DND-41 (cell line): ENCODE data around the gene MYPN.

ENCODE experiments used
- ATAC-seq: fragments of 200-7000 bp; cut with Tn5 transposase; 3 replicates; pipeline ENCODE4 v1.9.1; 2021; ENCODE audit warnings: low read depth; ENCODE audit not compliant: insufficient read depth
- DNase-seq: peaks from one replicate; pipeline ENCODE4 v3.0.0-alpha.2; 2020
- H2AFZ ChIP-seq: 2 replicates; pipeline ENCODE4 v1.6.0; 2012; ENCODE audit warnings: low read depth, low read length
- H3K27ac ChIP-seq: 2 replicates; pipeline ENCODE4 v1.5.1; 2012; ENCODE audit warnings: low read length, inconsistent platforms
- H3K27me3 ChIP-seq: fragments of 200-600 bp; sonication (generic); 2 replicates; pipeline ENCODE4 v1.6.0; 2012; ENCODE audit warnings: low read length, mild to moderate bottlenecking, inconsistent platforms; ENCODE audit not compliant: insufficient read depth, poor library complexity
- H3K36me3 ChIP-seq: 2 replicates; pipeline ENCODE4 v1.5.1; 2012; ENCODE audit warnings: low read length, inconsistent platforms; ENCODE audit not compliant: insufficient read depth
- H3K4me1 ChIP-seq: 2 replicates; pipeline ENCODE4 v1.5.1; 2012; ENCODE audit warnings: mild to moderate bottlenecking, low read length; ENCODE audit not compliant: insufficient read depth
- H3K4me2 ChIP-seq: 2 replicates; pipeline ENCODE4 v1.6.0; 2012; ENCODE audit warnings: mild to moderate bottlenecking, moderate library complexity, low read length, inconsistent platforms; ENCODE audit not compliant: insufficient read depth
- H3K4me3 ChIP-seq, 2 experiments: fragments of 200-600 bp in 1 of 2; shearing (Covaris generic) in 1 of 2; 2 replicates each; pipeline ENCODE4 v1.5.1; 2012 to 2016; ENCODE audit warnings: inconsistent platforms in 2 of 2, low read length in 2 of 2, mild to moderate bottlenecking in 2 of 2, low read depth in 1 of 2, moderate library complexity in 1 of 2
- H3K79me2 ChIP-seq: 2 replicates; pipeline ENCODE4 v1.6.0; 2012; ENCODE audit warnings: low read length, inconsistent platforms; ENCODE audit not compliant: insufficient read depth
- H3K9ac ChIP-seq: 2 replicates; pipeline ENCODE4 v1.6.0; 2012; ENCODE audit warnings: low read depth, mild to moderate bottlenecking, inconsistent platforms, low read length, moderate library complexity
- H3K9me3 ChIP-seq: 2 replicates; pipeline ENCODE4 v1.5.1; 2012; ENCODE audit warnings: low read length, moderate library complexity, mild to moderate bottlenecking, inconsistent platforms; ENCODE audit not compliant: insufficient read depth, severe bottlenecking
- H4K20me1 ChIP-seq: 2 replicates; pipeline ENCODE4 v1.6.0; 2012; ENCODE audit warnings: low read length; ENCODE audit not compliant: insufficient read depth
- EZH2 ChIP-seq: IDR thresholded peaks from 3 replicates; pipeline ENCODE4 v1.6.1; 2012; ENCODE audit warnings: borderline replicate concordance, low read depth, mild to moderate bottlenecking, moderate library complexity, low read length, inconsistent platforms; ENCODE audit not compliant: severe bottlenecking
- TF ChIP-seq, protein P1 (sequence below): IDR thresholded peaks from 2 replicates; pipeline ENCODE4 v1.5.1; 2012; ENCODE audit warnings: borderline replicate concordance, low read length, moderate library complexity, mild to moderate bottlenecking; ENCODE audit not compliant: poor library complexity, severe bottlenecking; ENCODE audit errors: extremely low read depth

The MYPN gene

DNA sequence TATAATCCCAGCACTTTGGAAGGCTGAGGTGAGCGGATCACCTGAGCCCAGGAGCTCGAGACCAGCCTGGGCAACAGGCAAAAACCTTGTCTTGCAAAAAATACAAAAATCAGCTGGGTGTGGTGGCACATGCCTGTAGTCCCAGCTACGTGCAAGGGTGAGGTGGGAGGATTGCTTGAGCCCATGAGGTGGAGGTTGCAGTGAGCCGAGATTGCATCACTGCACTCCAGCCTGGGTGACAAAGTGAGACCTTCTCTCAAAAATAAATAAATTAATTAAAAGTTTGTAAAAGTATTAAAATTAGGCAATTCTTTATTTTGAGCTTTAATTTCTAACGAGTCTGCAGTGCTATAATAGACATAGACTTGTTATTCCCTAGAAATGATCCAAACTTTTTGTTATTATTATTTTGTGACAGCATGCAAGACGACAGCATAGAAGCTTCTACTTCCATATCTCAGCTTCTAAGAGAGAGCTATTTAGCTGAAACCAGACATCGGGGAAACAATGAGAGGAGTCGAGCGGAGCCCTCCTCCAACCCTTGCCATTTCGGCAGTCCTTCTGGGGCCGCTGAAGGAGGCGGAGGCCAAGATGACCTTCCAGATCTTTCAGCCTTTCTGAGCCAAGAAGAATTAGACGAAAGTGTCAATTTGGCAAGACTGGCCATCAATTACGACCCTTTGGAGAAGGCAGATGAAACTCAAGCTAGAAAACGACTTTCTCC is 11.9 kb downstream of the MYPN start:
- no peak overlapping the region for H3K27ac ChIP-seq
- DNase-seq (no peak), ATAC-seq (no peak)
- no peak overlapping the region for H3K4me3 ChIP-seq
- H4K20me1 ChIP-seq: no peaks in the 10 kb centered on the region
- no peaks in the 10 kb centered on the region for H3K9me3 ChIP-seq
- H3K4me1 ChIP-seq: no peaks in the 10 kb centered on the region
- no peaks in the 10 kb centered on the region for H3K36me3 ChIP-seq
- H3K4me2 ChIP-seq: no peak overlapping the region
- no peak overlapping the region for H2AFZ ChIP-seq
- H3K27me3 ChIP-seq: peaks cover 8% of the 10 kb centered on the region
- no peaks in the 10 kb centered on the region for H3K79me2 ChIP-seq
- no peak for TF ChIP-seq EZH2
- TF ChIP-seq, protein P1, sequence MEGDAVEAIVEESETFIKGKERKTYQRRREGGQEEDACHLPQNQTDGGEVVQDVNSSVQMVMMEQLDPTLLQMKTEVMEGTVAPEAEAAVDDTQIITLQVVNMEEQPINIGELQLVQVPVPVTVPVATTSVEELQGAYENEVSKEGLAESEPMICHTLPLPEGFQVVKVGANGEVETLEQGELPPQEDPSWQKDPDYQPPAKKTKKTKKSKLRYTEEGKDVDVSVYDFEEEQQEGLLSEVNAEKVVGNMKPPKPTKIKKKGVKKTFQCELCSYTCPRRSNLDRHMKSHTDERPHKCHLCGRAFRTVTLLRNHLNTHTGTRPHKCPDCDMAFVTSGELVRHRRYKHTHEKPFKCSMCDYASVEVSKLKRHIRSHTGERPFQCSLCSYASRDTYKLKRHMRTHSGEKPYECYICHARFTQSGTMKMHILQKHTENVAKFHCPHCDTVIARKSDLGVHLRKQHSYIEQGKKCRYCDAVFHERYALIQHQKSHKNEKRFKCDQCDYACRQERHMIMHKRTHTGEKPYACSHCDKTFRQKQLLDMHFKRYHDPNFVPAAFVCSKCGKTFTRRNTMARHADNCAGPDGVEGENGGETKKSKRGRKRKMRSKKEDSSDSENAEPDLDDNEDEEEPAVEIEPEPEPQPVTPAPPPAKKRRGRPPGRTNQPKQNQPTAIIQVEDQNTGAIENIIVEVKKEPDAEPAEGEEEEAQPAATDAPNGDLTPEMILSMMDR: no peak
- H3K9ac ChIP-seq: no peak overlapping the region

DNA sequence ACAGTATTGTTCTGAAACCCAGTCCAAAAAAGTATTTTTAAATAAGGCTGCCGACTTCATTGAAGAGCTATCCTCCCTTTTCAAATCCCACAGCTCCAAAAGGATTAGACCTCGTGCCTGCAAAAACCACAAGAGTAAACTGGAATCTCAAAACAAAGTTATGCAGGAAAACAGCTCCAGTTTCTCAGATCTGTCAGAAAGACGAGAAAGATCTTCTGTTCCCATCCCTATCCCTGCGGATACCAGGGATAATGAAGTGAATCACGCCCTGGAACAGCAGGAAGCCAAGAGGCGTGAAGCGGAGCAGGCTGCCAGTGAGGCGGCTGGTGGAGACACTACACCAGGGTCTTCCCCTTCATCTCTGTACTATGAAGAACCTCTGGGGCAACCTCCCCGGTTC is 12.6 kb downstream of the MYPN start:
- H3K9me3 ChIP-seq: no peaks in the 10 kb centered on the region
- TF ChIP-seq EZH2: no peak
- TF ChIP-seq, protein P1: no peak
- no peaks in the 10 kb centered on the region for H3K79me2 ChIP-seq
- H2AFZ ChIP-seq: no peak overlapping the region
- no peak overlapping the region for H3K9ac ChIP-seq
- no peaks in the 10 kb centered on the region for H3K36me3 ChIP-seq
- ATAC-seq (no peak), DNase-seq (no peak)
- no peak overlapping the region for H3K27ac ChIP-seq
- H3K4me3 ChIP-seq: no peak overlapping the region
- H3K27me3 ChIP-seq: peaks cover 8% of the 10 kb centered on the region
- H4K20me1 ChIP-seq: no peaks in the 10 kb centered on the region
- no peaks in the 10 kb centered on the region for H3K4me1 ChIP-seq
- no peak overlapping the region for H3K4me2 ChIP-seq

DNA sequence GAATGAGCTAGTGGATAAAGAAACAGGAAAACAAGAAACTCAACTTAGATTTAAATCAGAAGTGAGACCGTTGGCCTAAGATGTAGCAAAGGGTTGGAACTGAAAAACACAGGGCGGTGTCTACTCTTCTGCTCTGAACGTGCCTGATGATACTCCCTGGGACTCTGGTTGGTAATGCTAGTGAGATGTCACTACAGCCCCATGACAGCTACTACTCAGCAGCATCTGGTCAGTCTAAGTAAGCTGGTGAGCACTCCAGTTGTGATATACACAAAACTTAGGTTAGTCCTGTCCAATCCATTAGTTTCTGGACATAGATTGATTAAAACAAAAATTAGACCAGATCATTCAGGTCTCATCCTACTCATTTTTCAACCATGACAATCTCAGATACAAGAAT is 15.4 kb downstream of the MYPN start:
- Histone ChIP-seq H2AFZ (no peak overlapping the region), H3K27ac (no peak overlapping the region), H3K4me2 (no peak overlapping the region), H3K36me3 (no peaks in the 10 kb centered on the region), H4K20me1 (no peaks in the 10 kb centered on the region), H3K4me3 (no peak overlapping the region), H3K9ac (no peak overlapping the region), H3K79me2 (no peaks in the 10 kb centered on the region), H3K9me3 (no peaks in the 10 kb centered on the region), H3K27me3 (peaks cover 11% of the 10 kb centered on the region), H3K4me1 (no peaks in the 10 kb centered on the region)
- DNase-seq: no peak
- no peak for TF ChIP-seq EZH2
- TF ChIP-seq, protein P1: no peak
- ATAC-seq: no peak

DNA sequence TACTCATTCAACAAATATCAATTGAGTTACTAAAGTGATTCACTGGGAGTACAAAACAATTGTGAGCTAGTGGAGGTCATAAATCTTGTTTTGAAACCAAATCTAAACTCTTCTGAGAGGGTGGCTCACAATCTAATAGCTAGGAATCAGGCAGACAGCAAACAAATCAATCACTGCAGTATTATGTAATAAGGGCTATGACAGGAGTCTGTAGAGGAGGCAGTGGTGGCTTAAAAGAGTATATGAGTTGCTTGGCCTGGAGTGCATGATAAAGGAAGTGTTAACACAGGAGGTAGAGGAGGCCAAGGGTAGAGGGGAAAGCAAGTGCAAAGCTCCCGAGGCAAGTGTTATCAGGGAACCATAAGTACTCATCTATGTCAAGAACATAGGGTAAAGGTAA is 16.5 kb downstream of the MYPN start:
- DNase-seq: no peak
- peaks cover 11% of the 10 kb centered on the region for H3K27me3 ChIP-seq
- no peak overlapping the region for H3K27ac ChIP-seq
- no peak overlapping the region for H3K9ac ChIP-seq
- TF ChIP-seq, protein P1: no peak
- TF ChIP-seq EZH2: no peak
- no peaks in the 10 kb centered on the region for H4K20me1 ChIP-seq
- no peaks in the 10 kb centered on the region for H3K36me3 ChIP-seq
- H3K4me1 ChIP-seq: no peaks in the 10 kb centered on the region
- no peak overlapping the region for H3K4me3 ChIP-seq
- no peak for ATAC-seq
- no peak overlapping the region for H2AFZ ChIP-seq
- H3K4me2 ChIP-seq: no peak overlapping the region
- no peaks in the 10 kb centered on the region for H3K9me3 ChIP-seq
- H3K79me2 ChIP-seq: no peaks in the 10 kb centered on the region
